Caco-2 (cell line): ENCODE results near the gene NIPAL3. TPM values are rescaled to one million over a fixed set of nuclear protein-coding genes. Genes with fewer than 3 reads are reported as not detected.

ENCODE experiments used
- BruUV-seq: library from RNA; stranded (reverse); fragments of 400-500 nt; replicated peaks from 2 replicates; lab custom pipeline; 2021; lab: Mats Ljungman, UMichigan
- CTCF ChIA-PET: fragments of 300-600 bp; sonication (Branson Sonifier 250); formaldehyde crosslinking; loops from one replicate; lab custom pipeline; 2022; ENCODE audit warnings: antibody characterized with exemption; lab: Charles Lee
- POLR2A ChIA-PET: fragments of 300-600 bp; sonication (Branson Sonifier 250); formaldehyde crosslinking; loops from one replicate; lab custom pipeline; 2022; ENCODE audit warnings: antibody characterized with exemption; lab: Charles Lee
- DNase-seq, 2 experiments: peaks; one replicate each; pipeline versions ENCODE4 v3.0.0 to v3.0.0-alpha.2; 2020 to 2022
- H3K27me3 ChIP-seq: replicated peaks from 2 replicates; pipeline ENCODE4 v1.6.0; 2011; ENCODE audit warnings: low read length; ENCODE audit not compliant: control insufficient read depth, insufficient read depth
- H3K36me3 ChIP-seq: 2 replicates; pipeline ENCODE4 v1.5.1; 2011; ENCODE audit warnings: low read length; ENCODE audit not compliant: control insufficient read depth, insufficient read depth
- H3K4me1 ChIP-seq: fragments of 250-450 bp; sonication (Bioruptor Pico); 2 replicates; pipeline ENCODE4 v1.5.1; 2020; ENCODE audit warnings: mild to moderate bottlenecking
- H3K4me3 ChIP-seq: 2 replicates; pipeline ENCODE4 v1.5.1; 2011; ENCODE audit warnings: low read depth, mild to moderate bottlenecking, control low read depth, low read length
- H3K9me3 ChIP-seq: fragments of 250-450 bp; sonication (Bioruptor Pico); 2 replicates; pipeline ENCODE4 v1.5.1; 2020; ENCODE audit warnings: mild to moderate bottlenecking, moderate library complexity
- H3K27ac Mint-ChIP-seq: one replicate; pipeline ENCODE4 v1.8.0; 2022; ENCODE audit warnings: mixed read lengths; ENCODE audit not compliant: unreplicated experiment
- H3K27me3 Mint-ChIP-seq: one replicate; pipeline ENCODE4 v1.8.0; 2022; ENCODE audit warnings: mixed read lengths; ENCODE audit not compliant: insufficient read depth, unreplicated experiment
- H3K36me3 Mint-ChIP-seq: one replicate; pipeline ENCODE4 v1.8.0; 2022; ENCODE audit warnings: mild to moderate bottlenecking, mixed read lengths; ENCODE audit not compliant: insufficient read depth, unreplicated experiment
- H3K4me1 Mint-ChIP-seq: one replicate; pipeline ENCODE4 v1.8.0; 2022; ENCODE audit warnings: low read depth, mixed read lengths; ENCODE audit not compliant: unreplicated experiment
- H3K4me3 Mint-ChIP-seq: one replicate; pipeline ENCODE4 v1.8.0; 2022; ENCODE audit warnings: mild to moderate bottlenecking, moderate library complexity, mixed read lengths; ENCODE audit not compliant: unreplicated experiment
- H3K9me3 Mint-ChIP-seq: one replicate; pipeline ENCODE4 v1.8.0; 2022; ENCODE audit warnings: mixed read lengths; ENCODE audit not compliant: unreplicated experiment
- intact Hi-C: fragments of 100-400 bp; cut with micrococcal nuclease; formaldehyde crosslinking; loops from one replicate; pipeline ENCODE4 v1.10.0; 2022; ENCODE audit not compliant: unreplicated experiment
- total RNA-seq: library from RNA; stranded (reverse); gene quantifications from 2 replicates; pipeline ENCODE4 v1.2.3, GENCODE V29; 2022
- TF ChIP-seq, protein P1 (sequence below), 2 experiments: fragments of 200-600 bp in 1 of 2; IDR thresholded peaks; 1 replicate in 1 of 2; 2 replicates in 1 of 2; pipeline versions ENCODE4 v1.5.1 to v1.8.0; 2011 to 2022; ENCODE audit warnings: antibody characterized with exemption in 1 of 2, control low read depth in 1 of 2, inconsistent platforms in 1 of 2, low read depth in 1 of 2, low read length in 1 of 2, mild to moderate bottlenecking in 1 of 2, moderate library complexity in 1 of 2; ENCODE audit not compliant: insufficient read depth in 1 of 2, severe bottlenecking in 1 of 2, unreplicated experiment in 1 of 2

The NIPAL3 gene
- total RNA-seq, 1 experiment from 2014 or later = 9.2 TPM

GRCh38 chr1:24381256-24381655 lies 34.3 kb upstream of the NIPAL3 start:
- H3K27me3 Mint-ChIP-seq = no peaks in the 10 kb centered on the region
- H3K9me3 Mint-ChIP-seq = no peaks in the 10 kb centered on the region
- no peak overlapping the region for H3K4me3 Mint-ChIP-seq
- no peaks in the 10 kb centered on the region for H3K36me3 ChIP-seq
- no peaks in the 10 kb centered on the region for H3K9me3 ChIP-seq
- POLR2A ChIA-PET = no interaction called here
- BruUV-seq = no TSS peak
- peak overlapping the region; percentile 29 for H3K27ac Mint-ChIP-seq
- CTCF ChIA-PET = no interaction called here
- no peak overlapping the region for H3K4me3 ChIP-seq
- intact Hi-C loops = no loop called here
- TF ChIP-seq, protein P1, sequence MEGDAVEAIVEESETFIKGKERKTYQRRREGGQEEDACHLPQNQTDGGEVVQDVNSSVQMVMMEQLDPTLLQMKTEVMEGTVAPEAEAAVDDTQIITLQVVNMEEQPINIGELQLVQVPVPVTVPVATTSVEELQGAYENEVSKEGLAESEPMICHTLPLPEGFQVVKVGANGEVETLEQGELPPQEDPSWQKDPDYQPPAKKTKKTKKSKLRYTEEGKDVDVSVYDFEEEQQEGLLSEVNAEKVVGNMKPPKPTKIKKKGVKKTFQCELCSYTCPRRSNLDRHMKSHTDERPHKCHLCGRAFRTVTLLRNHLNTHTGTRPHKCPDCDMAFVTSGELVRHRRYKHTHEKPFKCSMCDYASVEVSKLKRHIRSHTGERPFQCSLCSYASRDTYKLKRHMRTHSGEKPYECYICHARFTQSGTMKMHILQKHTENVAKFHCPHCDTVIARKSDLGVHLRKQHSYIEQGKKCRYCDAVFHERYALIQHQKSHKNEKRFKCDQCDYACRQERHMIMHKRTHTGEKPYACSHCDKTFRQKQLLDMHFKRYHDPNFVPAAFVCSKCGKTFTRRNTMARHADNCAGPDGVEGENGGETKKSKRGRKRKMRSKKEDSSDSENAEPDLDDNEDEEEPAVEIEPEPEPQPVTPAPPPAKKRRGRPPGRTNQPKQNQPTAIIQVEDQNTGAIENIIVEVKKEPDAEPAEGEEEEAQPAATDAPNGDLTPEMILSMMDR (IDR thresholded peaks at IDR 0.05; ENCODE audit: insufficient read depth in 1 of 2, low read depth in 1 of 2, low read length in 1 of 2, severe bottlenecking in 1 of 2, unreplicated experiment in 1 of 2) = no peak
- no peak for DNase-seq
- H3K4me1 Mint-ChIP-seq = peaks cover 14% of the 10 kb centered on the region
- no peaks in the 10 kb centered on the region for H3K36me3 Mint-ChIP-seq
- H3K27me3 ChIP-seq = no peaks in the 10 kb centered on the region
- peaks cover 15% of the 10 kb centered on the region for H3K4me1 ChIP-seq

DNA sequence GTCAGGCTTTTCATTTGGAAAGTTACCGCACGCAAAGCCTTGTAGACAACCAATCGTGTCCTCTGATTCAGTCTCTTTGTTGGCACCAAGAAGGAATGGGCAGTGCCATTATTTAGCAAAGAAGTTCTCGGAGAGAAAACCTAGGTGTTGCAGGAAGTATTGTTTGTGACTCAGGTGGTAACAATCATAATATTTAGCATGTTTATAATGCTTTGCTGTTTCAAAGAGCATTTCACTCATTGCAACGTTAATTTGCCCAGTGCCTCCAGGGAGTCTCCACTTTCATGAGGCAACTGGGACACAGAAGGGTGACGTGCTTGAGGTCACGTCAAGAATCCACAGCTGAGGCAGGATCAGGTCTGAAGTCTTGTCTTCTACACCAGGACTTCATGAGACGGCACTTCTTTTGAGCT lies 33.4 kb upstream of the NIPAL3 start:
- Histone ChIP-seq H3K27me3 (no peaks in the 10 kb centered on the region), H3K4me1 (peaks cover 15% of the 10 kb centered on the region), H3K4me3 (no peak overlapping the region), H3K36me3 (no peaks in the 10 kb centered on the region), H3K9me3 (no peaks in the 10 kb centered on the region)
- BruUV-seq = no TSS peak
- CTCF ChIA-PET = no interaction called here
- POLR2A ChIA-PET = no interaction called here
- Mint-ChIP-seq H3K4me1 (peaks cover 12% of the 10 kb centered on the region), H3K27me3 (no peaks in the 10 kb centered on the region), H3K36me3 (no peaks in the 10 kb centered on the region), H3K4me3 (no peak overlapping the region), H3K27ac (no peak overlapping the region), H3K9me3 (no peaks in the 10 kb centered on the region)
- TF ChIP-seq, protein P1 (IDR thresholded peaks at IDR 0.05; ENCODE audit: insufficient read depth in 1 of 2, low read depth in 1 of 2, low read length in 1 of 2, severe bottlenecking in 1 of 2, unreplicated experiment in 1 of 2) = no peak
- DNase-seq = no peak
- intact Hi-C loops = no loop called here

GRCh38 chr1:24383381-24383940 lies 32.1 kb upstream of the NIPAL3 start:
- ChIA-PET CTCF (no interaction called here), POLR2A (no interaction called here)
- H3K4me1 Mint-ChIP-seq = peaks cover 6% of the 10 kb centered on the region
- no peaks in the 10 kb centered on the region for H3K27me3 ChIP-seq
- no TSS peak for BruUV-seq
- H3K27me3 Mint-ChIP-seq = no peaks in the 10 kb centered on the region
- no peak overlapping the region for H3K4me3 Mint-ChIP-seq
- H3K27ac Mint-ChIP-seq = peak overlapping the region; percentile 21
- intact Hi-C loops = no loop called here
- H3K36me3 ChIP-seq = no peaks in the 10 kb centered on the region
- no peaks in the 10 kb centered on the region for H3K9me3 ChIP-seq
- peaks cover 15% of the 10 kb centered on the region for H3K4me1 ChIP-seq
- no peak for DNase-seq
- no peak overlapping the region for H3K4me3 ChIP-seq
- no peaks in the 10 kb centered on the region for H3K36me3 Mint-ChIP-seq
- H3K9me3 Mint-ChIP-seq = no peaks in the 10 kb centered on the region
- TF ChIP-seq, protein P1 (IDR thresholded peaks at IDR 0.05; ENCODE audit: insufficient read depth in 1 of 2, low read depth in 1 of 2, low read length in 1 of 2, severe bottlenecking in 1 of 2, unreplicated experiment in 1 of 2) = no peak
